GM18517 (cell line): ENCODE data around the gene SLC22A16.

ENCODE experiments used
- ATAC-seq: cut with Tn5 transposase; IDR thresholded peaks from one replicate; pipeline ENCODE4 v1.9.1; 2021; ENCODE audit warnings: mild to moderate bottlenecking, moderate library complexity; ENCODE audit not compliant: unreplicated experiment

SLC22A16 gene

DNA sequence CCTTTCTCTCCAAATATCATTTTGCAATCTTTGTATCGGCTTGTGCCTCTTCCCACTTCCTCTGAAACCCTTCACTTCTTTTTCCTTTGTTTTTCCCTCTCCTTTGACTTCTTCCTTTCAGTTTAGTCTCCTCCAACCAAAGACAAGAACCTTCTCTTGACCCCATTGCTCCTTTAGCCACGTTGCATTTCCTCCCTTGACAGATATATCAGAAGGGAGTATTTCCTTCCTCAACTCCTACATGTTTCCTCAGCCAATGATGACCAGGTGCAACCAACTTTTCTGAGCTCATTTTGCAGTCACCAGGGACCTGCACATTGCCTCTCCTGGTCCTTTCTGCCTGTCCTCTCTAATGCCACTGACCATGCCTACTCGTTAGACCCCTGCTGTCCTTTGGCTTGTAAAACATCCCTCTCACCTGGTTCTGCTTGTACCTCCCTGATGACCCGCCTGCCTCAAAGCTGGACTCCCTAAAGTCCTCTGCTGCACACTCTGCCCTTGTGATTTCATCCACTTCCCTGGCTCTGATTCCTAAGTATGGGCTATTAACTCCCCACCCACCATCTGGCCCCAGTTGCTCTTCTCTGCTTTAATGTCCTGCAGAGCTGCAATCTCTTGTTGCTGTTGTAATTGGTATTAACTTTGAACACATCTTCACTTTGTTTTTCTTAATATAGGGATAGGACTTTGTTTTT is 27.4 kb downstream of the SLC22A16 start:
- no peak for ATAC-seq

DNA sequence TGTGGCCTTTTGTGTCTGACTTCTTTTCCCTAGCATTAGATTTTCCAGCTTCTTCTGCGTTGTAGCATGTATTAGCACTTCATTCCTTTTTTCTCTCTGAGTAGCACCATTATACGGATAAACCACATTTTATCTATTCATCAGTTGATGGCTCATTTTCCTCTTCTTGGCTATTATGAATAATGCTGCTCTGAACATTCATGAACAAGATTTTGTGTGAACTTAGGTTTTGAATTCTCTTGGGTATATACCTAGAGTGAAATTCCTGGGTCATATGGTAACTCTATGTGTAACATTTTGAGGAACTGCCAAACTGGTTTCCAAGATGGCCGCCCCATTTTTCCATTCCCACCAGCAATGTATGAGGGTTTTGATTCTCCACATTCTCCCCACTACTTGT is 28.7 kb downstream of the SLC22A16 start:
- no peak for ATAC-seq

DNA sequence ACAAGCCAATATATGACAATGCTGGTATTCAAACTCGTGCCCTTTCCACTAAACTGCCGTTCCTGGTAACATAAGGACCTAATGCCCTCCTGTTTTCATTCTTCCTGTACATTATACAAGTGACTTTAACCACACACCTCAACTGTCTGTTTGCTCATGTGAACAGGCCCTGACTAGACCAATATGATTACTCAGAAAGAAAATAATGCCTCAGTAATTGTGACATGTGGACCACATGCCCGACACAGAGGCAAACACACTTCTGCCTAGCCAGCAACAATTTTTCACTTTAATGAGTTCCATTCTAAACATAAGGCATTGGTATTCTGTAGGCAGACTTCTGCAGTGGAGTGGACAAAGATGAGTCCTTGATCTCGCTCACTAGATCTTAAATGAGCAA is 30.0 kb downstream of the SLC22A16 start:
- no peak for ATAC-seq

DNA sequence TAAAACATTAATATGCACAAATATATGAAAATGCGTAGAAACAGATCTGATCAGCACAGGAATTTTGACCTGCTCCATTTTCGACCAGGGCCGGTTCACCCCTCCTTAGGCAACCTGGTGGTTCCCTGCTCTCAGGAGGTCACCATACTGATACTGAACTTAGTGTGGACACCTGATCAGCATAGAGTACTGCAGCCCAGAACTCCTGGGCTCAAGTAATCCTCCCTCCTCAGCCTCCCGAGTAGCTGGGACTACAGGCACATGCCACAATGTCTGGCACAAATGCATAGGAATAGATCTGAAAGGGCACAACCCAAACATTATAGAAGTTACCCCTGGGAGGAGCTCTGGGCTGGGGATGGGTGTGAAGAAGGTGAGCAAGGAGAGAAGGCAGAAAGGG is 36.4 kb downstream of the SLC22A16 start:
- no peak for ATAC-seq

DNA sequence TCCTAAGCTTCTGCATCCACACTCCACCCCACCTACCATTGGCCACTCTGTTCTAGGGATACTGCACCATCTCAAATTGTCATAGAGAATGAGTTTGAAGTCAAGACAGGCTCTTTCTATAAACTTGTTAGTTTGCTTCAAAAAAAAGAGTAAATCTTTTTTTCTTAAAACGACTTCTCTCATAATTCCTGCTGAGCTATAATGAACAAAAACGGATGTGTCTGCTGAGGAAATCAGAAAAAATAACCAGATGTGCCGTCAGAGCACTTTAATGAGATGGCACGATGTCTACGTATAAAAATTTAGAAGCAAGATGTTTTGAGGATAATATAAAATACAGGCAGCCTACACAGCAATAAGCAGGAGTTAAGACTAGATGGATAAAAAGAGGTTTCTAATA is 37.1 kb downstream of the SLC22A16 start:
- no peak for ATAC-seq

DNA sequence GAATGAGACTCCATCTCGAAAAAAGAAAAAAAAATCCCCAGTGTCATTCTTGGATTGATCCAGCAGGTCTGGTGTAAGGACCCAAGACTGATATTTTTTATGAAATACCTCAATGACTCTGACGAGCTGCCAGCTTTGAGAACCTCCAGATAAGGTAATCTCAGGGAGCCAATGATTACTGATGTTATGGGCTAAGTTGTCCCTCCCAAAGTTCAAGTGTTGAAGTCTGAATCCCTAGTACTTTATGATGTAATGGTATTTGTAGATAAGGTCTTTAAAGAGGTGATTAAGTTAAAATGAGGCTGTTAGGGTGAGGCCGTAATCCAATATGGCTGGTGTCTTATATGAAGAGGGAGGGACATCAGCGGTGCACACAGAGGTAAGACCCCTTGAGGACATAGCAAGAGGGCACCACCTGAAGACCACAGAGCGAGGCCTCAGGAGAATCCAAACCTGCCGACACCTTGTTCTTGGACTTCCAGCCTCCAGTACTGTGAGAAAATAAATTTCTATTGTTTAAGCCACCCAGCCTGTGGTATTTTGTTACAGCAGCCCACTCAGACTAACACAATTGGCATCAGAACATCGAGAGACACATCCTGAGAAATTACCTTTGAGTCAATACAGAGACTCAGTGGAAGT is 41.3 kb downstream of the SLC22A16 start:
- no peak for ATAC-seq

DNA sequence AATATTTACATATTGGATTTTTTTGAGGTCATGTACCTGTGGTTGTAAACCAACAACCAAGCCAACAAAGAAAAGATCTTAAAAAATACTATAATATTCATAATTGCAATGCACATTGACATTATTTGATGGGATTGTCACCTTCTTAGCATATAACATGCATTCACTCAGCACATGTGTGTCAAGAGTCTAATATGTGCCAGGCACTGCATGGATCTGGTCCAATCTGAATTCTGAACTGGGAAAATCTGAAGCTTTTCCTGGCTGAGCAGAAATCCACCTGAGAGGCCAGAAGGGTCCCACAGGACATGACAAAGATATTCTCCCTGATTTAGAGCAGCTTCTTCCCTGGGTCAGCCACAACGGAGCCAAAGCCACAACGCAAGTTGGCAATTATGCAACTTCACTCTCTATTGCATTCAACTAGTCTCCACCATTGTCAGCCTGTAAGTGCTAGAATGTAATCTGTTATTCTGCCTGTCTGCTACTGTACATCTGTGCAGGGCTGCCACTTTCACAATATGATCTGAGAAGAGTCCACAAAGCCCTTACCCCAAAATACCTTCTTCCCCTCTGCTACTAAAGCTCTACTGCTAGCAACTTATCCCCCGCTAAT is 44.0 kb downstream of the SLC22A16 start:
- no peak for ATAC-seq

DNA sequence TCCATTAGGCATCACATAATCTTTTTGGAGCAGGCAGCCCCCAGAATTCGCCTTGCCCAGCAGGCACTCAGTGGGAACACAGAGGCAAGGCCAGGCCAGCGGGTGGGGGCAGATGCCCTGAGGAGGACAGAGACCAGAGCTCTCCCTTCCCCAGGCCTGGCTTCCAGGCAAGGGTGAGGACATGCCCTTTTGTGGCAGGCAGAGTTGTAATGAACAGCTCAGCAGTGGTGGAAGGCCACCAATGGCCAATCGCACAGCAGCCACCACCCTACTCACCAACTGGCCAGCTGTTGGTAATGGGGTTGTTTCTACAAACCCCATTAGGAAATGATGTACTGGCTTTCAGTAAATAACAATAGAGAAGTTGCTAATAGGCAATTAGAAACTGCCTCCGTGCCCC is 45.7 kb downstream of the SLC22A16 start:
- no peak for ATAC-seq

DNA sequence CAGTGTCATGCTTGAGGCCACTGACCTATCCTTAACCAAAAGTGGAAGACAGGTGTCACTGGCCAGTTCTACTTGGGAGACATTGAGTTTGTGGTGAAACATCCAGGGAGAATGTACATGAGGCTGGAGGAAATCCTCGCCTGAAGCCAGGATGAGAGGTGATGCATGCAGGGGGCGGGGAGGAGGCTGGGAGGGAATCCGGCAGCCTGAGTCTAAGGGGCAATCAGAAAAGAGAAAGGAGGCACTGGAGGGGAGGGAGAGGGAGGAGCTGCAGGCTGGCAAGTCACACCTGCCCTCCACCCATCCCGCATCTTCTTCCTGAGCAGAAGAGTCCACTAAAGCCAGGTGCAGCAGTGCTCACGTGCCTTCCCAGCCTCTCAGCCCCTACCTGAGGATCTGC is 46.2 kb downstream of the SLC22A16 start:
- ATAC-seq: no peak

DNA sequence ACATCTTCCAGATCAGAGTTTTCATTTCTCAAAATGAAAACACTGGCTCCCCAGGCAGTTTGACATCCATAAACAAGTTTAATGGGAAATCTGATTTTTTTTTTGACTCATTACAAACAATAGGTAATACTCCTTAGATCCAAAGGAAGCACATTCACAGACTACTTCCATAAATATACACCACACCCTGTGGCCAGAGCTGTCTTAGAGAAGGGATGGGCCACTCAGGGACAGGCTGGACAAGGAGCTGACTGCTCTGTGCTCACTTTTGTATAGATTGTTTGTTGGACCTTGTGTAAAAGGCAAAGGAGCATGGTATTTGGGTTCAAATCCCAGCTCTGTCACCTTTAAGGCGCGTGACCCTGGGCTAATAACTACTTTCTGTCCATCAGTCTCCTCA is 48.3 kb downstream of the SLC22A16 start:
- no peak for ATAC-seq

DNA sequence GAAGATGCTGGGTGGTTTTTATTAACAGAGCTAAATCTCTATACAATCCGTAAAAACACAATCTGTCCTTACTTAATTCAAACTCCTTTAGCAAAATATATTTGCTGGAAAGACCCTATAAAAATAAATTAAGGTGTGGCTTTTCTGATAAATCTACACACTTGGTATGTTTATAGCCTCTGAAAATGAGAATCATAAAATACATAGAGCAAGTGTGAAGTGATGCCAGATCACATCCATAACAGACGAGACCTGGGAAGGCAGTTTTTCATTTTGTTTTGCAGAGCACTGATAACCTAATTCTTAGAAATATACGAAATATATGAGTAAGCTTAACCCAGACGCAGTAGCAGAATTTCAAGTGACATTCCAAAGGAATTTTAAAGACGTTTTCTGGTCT is 50.6 kb downstream of the SLC22A16 start:
- no peak for ATAC-seq

DNA sequence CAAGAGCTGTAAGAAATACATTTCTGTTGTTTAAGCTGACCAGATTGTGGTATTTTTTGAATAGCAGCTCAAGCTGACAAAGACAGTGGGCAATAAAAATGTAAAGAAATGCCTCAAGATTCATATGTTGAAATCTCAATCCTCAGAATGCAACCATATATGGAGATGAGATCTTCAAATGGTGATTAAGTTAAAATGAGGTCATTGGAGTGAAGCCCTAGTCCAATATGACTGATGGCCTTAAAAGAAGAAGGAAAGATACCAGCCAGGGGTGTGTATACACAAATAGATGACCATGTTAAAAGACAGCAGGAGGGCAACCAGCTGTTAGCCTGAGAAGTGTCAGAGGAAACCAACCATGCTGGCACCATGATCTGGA is 54.0 kb downstream of the SLC22A16 start:
- no peak for ATAC-seq

DNA sequence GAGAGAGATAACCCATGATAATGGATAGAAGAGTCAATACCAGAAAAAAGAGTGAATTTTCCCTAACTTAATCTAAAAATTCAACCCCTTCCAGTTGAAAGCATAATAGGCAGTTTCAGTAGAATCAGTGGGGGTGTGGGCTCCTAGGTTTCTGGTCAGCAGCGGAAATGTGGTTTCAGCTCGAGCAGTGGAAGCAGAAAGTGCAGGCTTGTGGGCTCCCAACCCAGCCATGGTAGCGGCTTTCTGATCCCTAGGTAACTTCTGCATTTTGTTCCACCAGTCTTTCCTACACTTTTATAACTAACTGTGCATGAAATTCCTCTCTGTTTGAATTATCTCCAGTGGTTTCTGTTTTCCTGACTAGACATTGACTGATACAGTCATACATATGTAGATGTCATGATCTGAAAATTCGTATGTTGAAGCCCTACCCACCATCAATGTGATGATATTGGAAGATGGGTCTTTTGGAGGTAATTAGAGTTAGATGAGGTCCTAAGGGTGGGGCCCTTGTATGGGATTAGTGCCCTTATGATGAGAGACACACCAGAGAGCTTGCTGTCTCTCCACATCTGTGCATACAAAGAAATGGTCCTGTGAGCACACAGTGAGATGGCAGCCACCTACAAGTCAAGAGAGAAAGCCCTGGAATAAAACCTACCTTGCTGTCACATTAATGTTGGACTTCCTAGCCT is 54.5 kb downstream of the SLC22A16 start:
- ATAC-seq: no peak

DNA sequence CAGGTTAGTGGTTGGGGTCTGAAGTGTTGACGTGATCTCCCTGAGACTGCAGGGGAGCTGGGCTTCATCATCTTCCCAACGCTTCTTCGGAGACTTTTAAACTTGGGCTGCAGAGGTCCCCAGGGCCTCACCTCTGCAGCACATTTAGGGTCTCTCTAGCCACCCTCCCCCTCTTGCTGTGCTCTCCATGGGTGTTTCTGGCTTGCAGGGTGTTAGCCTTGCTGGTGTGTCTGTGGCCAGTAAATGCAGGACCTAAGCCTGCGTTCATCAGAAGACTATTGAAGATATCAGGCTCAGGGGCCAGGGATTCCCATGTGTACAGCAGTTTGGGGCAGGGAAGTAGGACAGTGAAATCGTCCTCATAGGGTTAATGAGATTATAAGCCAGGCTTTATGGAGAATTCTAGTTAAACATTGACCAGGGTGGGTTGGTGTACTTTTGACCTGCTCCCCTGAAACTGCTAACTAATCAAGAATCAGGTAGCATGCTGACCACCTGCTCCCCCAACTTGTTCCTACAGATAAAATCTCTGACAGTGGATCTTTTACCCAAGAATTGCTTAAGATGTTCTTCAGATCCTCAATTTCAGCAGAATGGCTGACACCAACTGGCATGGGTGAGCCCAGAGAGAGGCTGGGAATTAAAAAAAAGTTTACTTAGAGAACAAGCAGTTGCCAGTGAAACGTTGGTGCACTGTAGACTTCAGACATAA is 57.2 kb downstream of the SLC22A16 start:
- no peak for ATAC-seq

DNA sequence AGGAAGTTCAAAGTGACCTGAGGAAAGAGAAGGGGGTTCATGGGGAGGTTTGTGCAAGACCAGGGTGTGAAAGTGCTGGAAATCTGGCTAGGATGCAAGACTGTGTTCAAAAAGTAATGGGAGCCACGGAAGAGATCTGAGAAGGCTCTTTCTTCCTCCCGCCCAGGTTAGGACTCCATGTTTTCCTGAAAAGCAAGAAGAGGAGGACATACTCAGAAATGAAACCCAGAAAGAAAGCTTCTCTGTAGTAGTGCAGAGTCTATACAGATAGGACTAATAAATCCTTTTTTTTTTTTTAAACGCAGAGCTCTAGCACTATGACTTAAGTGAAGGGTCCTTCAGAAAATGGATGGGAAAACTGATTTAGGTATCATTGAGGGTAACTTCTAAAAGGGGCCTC is 57.8 kb downstream of the SLC22A16 start:
- ATAC-seq: no peak

DNA sequence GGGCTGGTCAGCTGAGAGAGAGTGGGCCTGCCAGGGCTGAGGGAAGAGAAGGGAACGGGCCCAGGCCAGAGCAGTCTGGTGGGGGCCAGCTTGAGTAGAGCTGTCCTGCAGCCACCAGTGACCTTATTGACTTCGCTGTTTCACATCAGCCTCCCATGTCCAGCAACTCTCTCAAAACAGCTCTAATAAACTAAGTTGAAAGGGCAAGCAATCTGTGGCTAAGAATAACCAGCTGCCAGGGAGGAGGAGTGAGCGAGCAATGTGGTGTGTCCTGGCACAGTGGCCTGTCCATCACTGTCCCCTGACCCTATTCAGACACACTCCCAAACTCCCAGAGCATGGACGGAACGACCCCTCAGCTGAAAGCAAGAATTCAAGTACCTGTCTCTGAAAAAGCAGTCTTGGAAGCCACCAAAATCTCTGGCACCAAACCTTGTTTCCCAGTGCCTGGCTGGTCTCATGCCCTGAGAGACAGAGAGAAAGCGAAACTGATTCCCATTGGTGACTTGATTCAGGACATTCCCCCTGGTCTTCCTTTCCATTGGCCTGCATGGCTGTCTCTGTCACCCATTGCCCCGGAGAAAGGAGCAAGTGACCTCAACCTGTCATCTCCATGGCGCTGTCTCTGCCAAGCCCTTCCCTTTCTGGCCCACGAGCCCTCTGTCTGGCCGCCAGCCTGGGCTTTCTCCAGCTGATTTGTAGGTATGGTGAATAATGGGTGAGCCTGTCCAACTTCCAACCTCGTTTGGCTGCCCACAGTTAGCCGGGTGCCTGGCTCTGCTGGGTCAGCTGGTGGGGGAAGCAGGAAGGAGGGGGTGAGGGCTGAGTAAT is 61.1 kb downstream of the SLC22A16 start, which contains the start of gene DDO:
Gene DDO (minus strand): TSS at position 490 of the 831 bp plus-strand sequence. CDS start 2,113 bp downstream, outside the sequence.
- no peak for ATAC-seq

DNA sequence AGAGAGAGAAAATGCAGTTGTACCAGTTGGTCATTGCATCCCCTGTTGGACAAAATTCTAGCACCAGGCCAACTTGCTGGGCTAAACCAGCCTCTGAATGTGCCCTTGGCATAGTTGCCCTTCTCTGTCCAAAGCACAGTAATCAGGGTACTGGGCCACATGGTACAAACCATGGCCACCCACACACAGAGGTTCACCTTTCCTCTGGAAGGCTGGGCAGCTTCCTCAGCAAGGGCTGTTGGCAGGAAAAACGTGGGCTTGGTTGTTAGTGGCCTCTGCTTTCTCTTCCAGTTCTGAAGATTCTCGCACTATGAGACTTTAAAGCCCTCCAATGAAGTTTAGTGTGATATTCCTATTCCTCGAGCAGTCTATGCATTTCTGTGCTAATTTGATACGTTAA is 61.7 kb downstream of the SLC22A16 start:
- ATAC-seq: no peak

DNA sequence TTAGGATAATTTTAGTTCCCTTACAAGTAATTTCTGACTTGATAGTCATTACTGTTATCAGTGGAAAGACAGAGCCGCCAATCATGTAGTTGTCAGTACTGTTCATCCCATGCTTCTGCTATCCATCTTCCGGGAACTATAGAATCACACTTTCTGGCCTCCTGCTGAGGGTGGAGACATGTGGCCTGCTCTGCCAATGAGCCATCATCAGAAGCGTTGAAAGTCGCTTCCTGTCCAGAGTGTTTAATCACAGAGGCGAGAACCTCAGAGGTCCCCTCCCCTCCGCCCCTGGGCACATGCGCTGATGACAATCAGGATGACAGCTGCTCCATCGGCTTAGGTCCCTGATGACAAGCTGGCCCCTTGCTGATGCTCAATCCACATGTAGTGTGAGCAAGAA is 64.1 kb downstream of the SLC22A16 start:
- ATAC-seq: no peak

DNA sequence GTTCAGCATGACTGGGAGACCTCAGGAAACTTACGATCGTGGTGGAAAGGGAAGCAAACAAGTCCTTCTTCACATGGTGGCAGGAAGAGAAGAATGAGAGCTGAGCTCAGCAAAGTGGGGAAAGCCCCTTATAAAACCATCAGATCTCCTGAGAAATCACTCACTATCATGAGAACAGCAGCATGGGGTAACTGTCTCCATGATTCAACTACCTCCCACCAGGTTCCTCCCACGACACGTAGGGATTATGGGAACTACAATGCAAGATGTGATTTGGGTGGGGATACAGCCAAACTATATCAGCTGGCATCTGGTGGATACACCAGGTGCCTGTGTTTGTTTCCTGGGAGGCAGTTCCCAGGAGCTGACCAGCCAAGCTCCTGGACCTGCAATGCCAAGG is 65.9 kb downstream of the SLC22A16 start:
- ATAC-seq: no peak

DNA sequence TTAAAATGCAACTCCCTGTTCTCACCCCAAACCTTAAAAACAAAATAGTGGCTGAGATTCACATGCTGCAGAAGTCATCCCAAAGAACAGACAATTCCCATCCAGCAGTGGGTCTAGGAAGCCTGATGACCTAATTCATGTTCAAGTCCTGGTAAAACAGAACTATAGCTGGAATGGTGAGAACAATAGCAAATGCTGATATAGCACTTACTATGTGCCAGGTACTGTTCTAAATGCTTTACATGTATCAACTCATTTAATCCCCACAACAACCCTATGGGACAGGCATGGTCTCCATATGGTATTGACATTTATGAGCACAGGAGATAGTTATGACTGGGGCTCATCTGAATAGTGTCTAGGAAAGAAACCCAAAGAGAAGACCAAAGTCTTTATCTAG is 66.6 kb downstream of the SLC22A16 start:
- no peak for ATAC-seq
